Stomach smooth muscle (tissue), 2 donors: ENCODE measurements around the gene PDZRN3.
"Not testable (repeated sequence)": the region's sequence is repeated elsewhere in the genome, so short reads cannot be mapped to it uniquely, and the experiment has no call there.

Source experiments
- H3K27ac ChIP-seq: one replicate; pipeline ENCODE4 v1.7.0; 2013; ENCODE audit warnings: mild to moderate bottlenecking, low read length, inconsistent platforms
- H3K27me3 ChIP-seq, 2 donors: one replicate each; pipeline ENCODE4 v1.7.0; 2013; ENCODE audit warnings: low read length in 2 of 2; ENCODE audit not compliant: insufficient read depth in 2 of 2, control insufficient read depth in 1 of 2
- H3K36me3 ChIP-seq, 2 donors: one replicate each; pipeline ENCODE4 v1.7.0; 2013; ENCODE audit warnings: low read length in 2 of 2; ENCODE audit not compliant: control insufficient read depth in 2 of 2, insufficient read depth in 2 of 2
- H3K4me1 ChIP-seq: one replicate; pipeline ENCODE4 v1.7.0; 2013; ENCODE audit warnings: low read length; ENCODE audit not compliant: control insufficient read depth, insufficient read depth
- H3K4me3 ChIP-seq, 2 donors: one replicate each; pipeline ENCODE4 v1.7.0; 2013; ENCODE audit warnings: low read length in 2 of 2
- H3K9ac ChIP-seq, 2 donors: one replicate each; pipeline ENCODE4 v1.7.0; 2013; ENCODE audit warnings: low read length in 2 of 2, mild to moderate bottlenecking in 1 of 2
- H3K9me3 ChIP-seq, 2 donors: one replicate each; pipeline ENCODE4 v1.7.0; 2013; ENCODE audit warnings: low read length in 2 of 2; ENCODE audit not compliant: control insufficient read depth in 2 of 2
- donor health status: healthy.
- donor health status: Pancreatic carcinoma.

PDZRN3 gene

GRCh38 chr3:73464126-73464525, 160.6 kb downstream of the PDZRN3 start:
- H3K27me3 ChIP-seq, H3K9me3 ChIP-seq: not testable (repeated sequence)

GRCh38 chr3:73461547-73461946, 163.2 kb downstream of the PDZRN3 start:
- Histone ChIP-seq H3K9me3 (no peaks in the 10 kb centered on the region), H3K27ac (no peak overlapping the region), H3K4me1 (peaks cover 5% of the 10 kb centered on the region), H3K27me3 (no peaks in the 10 kb centered on the region), H3K36me3 (peaks cover 0 to 3% of the 10 kb centered on the region in 2 donors), H3K9ac (no peak overlapping the region), H3K4me3 (no peak overlapping the region)

More at GRCh38 chr3:73464126-73464525, 160.6 kb downstream of the PDZRN3 start:
- H3K27ac ChIP-seq, H3K36me3 ChIP-seq, H3K9ac ChIP-seq, H3K4me1 ChIP-seq, H3K4me3 ChIP-seq: not testable (repeated sequence)

- H3K4me1 ChIP-seq, result peaks cover 11% of the 10 kb centered on the region
- H3K27ac ChIP-seq, result no peak overlapping the region
- H3K27me3 ChIP-seq, result no peaks in the 10 kb centered on the region
Measured at GRCh38 chr3:73459711-73460110, 165.0 kb downstream of the PDZRN3 start.

GRCh38 chr3:73453666-73454065, 171.1 kb downstream of the PDZRN3 start:
- Histone ChIP-seq H3K36me3 (peaks cover 0 to 3% of the 10 kb centered on the region in 2 donors), H3K9ac (no peak overlapping the region), H3K4me1 (peaks cover 33% of the 10 kb centered on the region), H3K27me3 (no peaks in the 10 kb centered on the region), H3K27ac (peak overlapping the region; percentile 24), H3K4me3 (no peak overlapping the region), H3K9me3 (no peaks in the 10 kb centered on the region)

More at GRCh38 chr3:73459711-73460110, 165.0 kb downstream of the PDZRN3 start:
- no peak overlapping the region for H3K4me3 ChIP-seq
- H3K9me3 ChIP-seq, result no peaks in the 10 kb centered on the region
- no peak overlapping the region for H3K9ac ChIP-seq
- H3K36me3 ChIP-seq, result peaks cover 0 to 3% of the 10 kb centered on the region in 2 donors

- Histone ChIP-seq H3K9me3 (no peaks in the 10 kb centered on the region), H3K4me3 (no peak overlapping the region), H3K9ac (no peak overlapping the region), H3K27me3 (no peaks in the 10 kb centered on the region), H3K36me3 (peaks cover 0 to 3% of the 10 kb centered on the region in 2 donors), H3K27ac (no peak overlapping the region), H3K4me1 (peaks cover 30% of the 10 kb centered on the region)
Measured at GRCh38 chr3:73452729-73453128, 172.0 kb downstream of the PDZRN3 start.

GRCh38 chr3:73451301-73451944, 173.3 kb downstream of the PDZRN3 start:
- no peaks in the 10 kb centered on the region for H3K36me3 ChIP-seq
- no peak overlapping the region for H3K27ac ChIP-seq
- no peaks in the 10 kb centered on the region for H3K27me3 ChIP-seq
- H3K4me1 ChIP-seq, result peaks cover 39% of the 10 kb centered on the region
- H3K4me3 ChIP-seq, result peak overlapping the region in 1 of 2 donors; percentile 8
- H3K9me3 ChIP-seq, result no peaks in the 10 kb centered on the region
- no peak overlapping the region for H3K9ac ChIP-seq

- H3K27ac ChIP-seq, result no peak overlapping the region
- no peaks in the 10 kb centered on the region for H3K27me3 ChIP-seq
- H3K9me3 ChIP-seq, result no peaks in the 10 kb centered on the region
- no peak overlapping the region for H3K4me3 ChIP-seq
- no peak overlapping the region for H3K9ac ChIP-seq
- H3K36me3 ChIP-seq, result no peaks in the 10 kb centered on the region
- H3K4me1 ChIP-seq, result peaks cover 42% of the 10 kb centered on the region
Measured at GRCh38 chr3:73449774-73450173, 175.0 kb downstream of the PDZRN3 start.

- no peaks in the 10 kb centered on the region for H3K27me3 ChIP-seq
Measured at GRCh38 chr3:73448761-73449301, 175.9 kb downstream of the PDZRN3 start.

GRCh38 chr3:73448041-73448440, 176.7 kb downstream of the PDZRN3 start:
- Histone ChIP-seq H3K4me1 (peaks cover 41% of the 10 kb centered on the region), H3K27ac (peak overlapping the region; percentile 37), H3K9ac (no peak overlapping the region), H3K27me3 (no peaks in the 10 kb centered on the region), H3K36me3 (no peaks in the 10 kb centered on the region), H3K9me3 (no peaks in the 10 kb centered on the region), H3K4me3 (no peak overlapping the region)

More at GRCh38 chr3:73448761-73449301, 175.9 kb downstream of the PDZRN3 start:
- peak overlapping the region in 1 of 2 donors; percentile 30 for H3K4me3 ChIP-seq
- H3K27ac ChIP-seq, result peak overlapping the region; percentile 7
- H3K4me1 ChIP-seq, result peaks cover 41% of the 10 kb centered on the region
- H3K9me3 ChIP-seq, result no peaks in the 10 kb centered on the region
- no peaks in the 10 kb centered on the region for H3K36me3 ChIP-seq
- no peak overlapping the region for H3K9ac ChIP-seq

- Histone ChIP-seq H3K4me1 (peaks cover 44% of the 10 kb centered on the region), H3K36me3 (no peaks in the 10 kb centered on the region), H3K27ac (peak overlapping the region; percentile 37)
Measured at GRCh38 chr3:73447111-73447510, 177.6 kb downstream of the PDZRN3 start.

GRCh38 chr3:73446467-73447110, 178.2 kb downstream of the PDZRN3 start:
- Histone ChIP-seq H3K9me3 (no peaks in the 10 kb centered on the region), H3K4me3 (peak overlapping the region in 1 of 2 donors; percentile 35), H3K4me1 (peaks cover 42% of the 10 kb centered on the region), H3K9ac (no peak overlapping the region), H3K36me3 (no peaks in the 10 kb centered on the region), H3K27ac (peak overlapping the region; percentile 46), H3K27me3 (no peaks in the 10 kb centered on the region)

More at GRCh38 chr3:73447111-73447510, 177.6 kb downstream of the PDZRN3 start:
- Histone ChIP-seq H3K9me3 (no peaks in the 10 kb centered on the region), H3K4me3 (no peak overlapping the region), H3K27me3 (no peaks in the 10 kb centered on the region), H3K9ac (no peak overlapping the region)
